Stimulated activated CD4-positive, alpha-beta T cell treated with anti-CD3 and anti-CD28 coated beads, Interleukin-12 subunit alpha, Interleukin-12 subunit beta, amount 100 ng/mL, for 24 hours (primary cell): Measurements from ENCODE around the gene RAB43.

Source experiments
- DNase-seq, 2 experiments: peaks; one replicate each; pipeline ENCODE4 v3.0.0-alpha.2; 2020; ENCODE audit warnings: low read depth in 2 of 2

Gene RAB43

GRCh38 chr3:129038121-129038855, 83.3 kb downstream of the RAB43 start:
- no peak for DNase-seq
